Heart left ventricle (tissue), 13 donors: ENCODE measurements around the gene EDA.

Experiments
- CTCF ChIP-seq, 12 donors: fragments of 200-600 bp; sonication (generic) in 4 of 12; IDR thresholded peaks; one replicate each; pipeline versions ENCODE4 v1.5.0 to v1.8.0; 2018 to 2022; ENCODE audit warnings: antibody characterized with exemption in 12 of 12, mild to moderate bottlenecking in 5 of 12
- POLR2A ChIP-seq, 2 donors: fragments of 450-650 bp; IDR thresholded peaks; one replicate each; pipeline ENCODE4 v1.6.1; 2017; ENCODE audit warnings: antibody characterized with exemption in 2 of 2, mild to moderate bottlenecking in 2 of 2, moderate library complexity in 2 of 2
- donor health status: ischemic (EF 13 %, LVEDD 7.1; RV severe dilation, severe dysfunction).
- donor health status: DM: no; HTN: yes; CAD: no.
- donor health status: DM: no; HTN: no; CAD: no.
- donor health status: ischemic (EF 25% LVEDD 6.9; RV normal size, moderate dysfunction).
- donor health status: ischemic (EF 25% LVEDD 5.7; RV mildly dilated, moderate dysfunction).
- donor health status: ischemic (EF 35%, LVEDD 5.7; RV mildly dilated, moderate dysfunction).
- donor health status: nonischemic (EF 11% LVEDD 7.7; RV severe dilation, severe dysfunction).
- donor health status: DM: yes; HTN: yes; CAD: no.
- donor health status: PGD.
- donor health status: ischemic (EF 29% LVEDD 5.4; RV normal size, mild dysfunction).
- donor health status: nonischemic (EF 23%, LVEDD 6.1; RV moderate dilation, normal function).

- TF ChIP-seq POLR2A (IDR thresholded peaks at IDR 0.05) (no peak), CTCF (IDR thresholded peaks at IDR 0.05) (no peak)
Observed at GRCh38 chrX:69626129-69626528, 10.2 kb downstream of the EDA start.
